ENCODE data around the gene CYB561D2.

GRCh38 chr3:50345008-50345407, 5.7 kb upstream of the CYB561D2 start:
- TF ChIP-seq EZH2 (IDR thresholded peaks at IDR 0.05) (no peak), CTCF (IDR thresholded peaks at IDR 0.05) (no peak), EZH2phosphoT487 (IDR thresholded peaks at IDR 0.05) (no peak)
